PC-3 (cell line): ENCODE data around the gene LIPC.

Source experiments
- CTCF ChIP-seq: fragments of 300-600 bp; sonication (generic); conservative IDR thresholded peaks from 2 replicates; pipeline ENCODE4 v1.5.1; 2017; ENCODE audit warnings: antibody characterized with exemption, low read depth, mild to moderate bottlenecking, low read length
- EZH2 ChIP-seq: fragments of 300-600 bp; sonication (generic); IDR thresholded peaks from one replicate; pipeline ENCODE4 v1.6.1; 2017; ENCODE audit warnings: antibody characterized with exemption, mild to moderate bottlenecking, low read length; ENCODE audit not compliant: unreplicated experiment

GRCh38 chr15:58403581-58403980, 28.2 kb upstream of the LIPC start:
- TF ChIP-seq CTCF (no peak), EZH2 (no peak)
